Liver (tissue), 9 donors: Measurements from ENCODE around the gene WASL. TPM values are rescaled to one million over a fixed set of nuclear protein-coding genes. Genes with fewer than 3 reads are reported as not detected.

Experiments used
- DNase-seq: peaks from one replicate; pipeline ENCODE4 v3.0.0-alpha.2; 2017; ENCODE audit warnings: low spot score
- H3K27ac ChIP-seq, 2 donors: one replicate each; pipeline ENCODE4 v1.7.0; 2013; ENCODE audit warnings: inconsistent platforms in 2 of 2, low read length in 2 of 2, control low read depth in 1 of 2, low read depth in 1 of 2, mild to moderate bottlenecking in 1 of 2
- H3K27me3 ChIP-seq, 4 donors: one replicate each; pipeline versions ENCODE4 v1.6.1 to v1.7.0; 2013; ENCODE audit warnings: low read length in 3 of 4, inconsistent platforms in 1 of 4, mild to moderate bottlenecking in 1 of 4, moderate library complexity in 1 of 4; ENCODE audit not compliant: control insufficient read depth in 4 of 4, insufficient read depth in 4 of 4
- H3K36me3 ChIP-seq, 4 donors: one replicate each; pipeline versions ENCODE4 v1.6.1 to v1.7.0; 2013; ENCODE audit warnings: low read length in 3 of 4, mild to moderate bottlenecking in 3 of 4, low read depth in 1 of 4, moderate library complexity in 1 of 4; ENCODE audit not compliant: control insufficient read depth in 4 of 4, insufficient read depth in 3 of 4
- H3K4me1 ChIP-seq, 4 donors: one replicate each; pipeline versions ENCODE4 v1.6.1 to v1.7.0; 2013; ENCODE audit warnings: low read length in 3 of 4, mild to moderate bottlenecking in 3 of 4, moderate library complexity in 1 of 4; ENCODE audit not compliant: control insufficient read depth in 4 of 4, insufficient read depth in 4 of 4
- H3K4me3 ChIP-seq, 3 donors: one replicate each; pipeline versions ENCODE4 v1.6.1 to v1.7.0; 2013; ENCODE audit warnings: low read length in 3 of 3, control low read depth in 1 of 3, low read depth in 1 of 3, mild to moderate bottlenecking in 1 of 3
- H3K9ac ChIP-seq, 2 donors: one replicate each; pipeline ENCODE4 v1.7.0; 2013; ENCODE audit warnings: low read length in 2 of 2, mild to moderate bottlenecking in 2 of 2, moderate library complexity in 2 of 2, control low read depth in 1 of 2, low read depth in 1 of 2
- H3K9me3 ChIP-seq, 4 donors: one replicate each; pipeline versions ENCODE4 v1.6.1 to v1.7.0; 2013; ENCODE audit warnings: low read length in 3 of 4; ENCODE audit not compliant: control insufficient read depth in 4 of 4
- CTCF ChIP-seq: fragments of 150-350 bp; IDR thresholded peaks from 2 replicates; pipeline ENCODE4 v1.5.1; 2017; ENCODE audit warnings: improper control_type of control experiment, low read depth, low read length; ENCODE audit not compliant: missing input control
- EGR1 ChIP-seq, 2 donors: IDR thresholded peaks; 2 replicates each; pipeline ENCODE4 v1.6.1; 2016 to 2018; ENCODE audit warnings: antibody characterized with exemption in 2 of 2, low read depth in 2 of 2
- FOXA1 ChIP-seq: IDR thresholded peaks from 2 replicates; pipeline ENCODE4 v1.6.1; 2016; ENCODE audit warnings: antibody characterized with exemption
- FOXA2 ChIP-seq: IDR thresholded peaks from 2 replicates; pipeline ENCODE4 v1.6.1; 2016; ENCODE audit warnings: antibody characterized with exemption
- GABPA ChIP-seq, 2 donors: IDR thresholded peaks in 1 of 2; conservative IDR thresholded peaks in 1 of 2; 2 replicates each; pipeline ENCODE4 v1.6.1; 2016; ENCODE audit warnings: antibody characterized with exemption in 2 of 2, mild to moderate bottlenecking in 1 of 2, moderate library complexity in 1 of 2
- HNF4G ChIP-seq: IDR thresholded peaks from 2 replicates; pipeline ENCODE4 v1.6.1; 2016; ENCODE audit warnings: antibody characterized with exemption
- JUND ChIP-seq, 2 donors: IDR thresholded peaks; 2 replicates each; pipeline ENCODE4 v1.6.1; 2016; ENCODE audit warnings: antibody characterized with exemption in 2 of 2
- MAX ChIP-seq: IDR thresholded peaks from 2 replicates; pipeline ENCODE4 v1.6.1; 2016; ENCODE audit warnings: antibody characterized with exemption
- RAD21 ChIP-seq, 2 donors: IDR thresholded peaks; 2 replicates each; pipeline ENCODE4 v1.6.1; 2016; ENCODE audit warnings: antibody characterized with exemption in 2 of 2, mild to moderate bottlenecking in 2 of 2
- REST ChIP-seq: IDR thresholded peaks from 2 replicates; pipeline ENCODE4 v1.6.1; 2016; ENCODE audit warnings: antibody characterized with exemption, mild to moderate bottlenecking
- RXRA ChIP-seq, 2 donors: IDR thresholded peaks; 2 replicates each; pipeline ENCODE4 v1.6.1; 2017 to 2018; ENCODE audit warnings: antibody characterized with exemption in 2 of 2, mild to moderate bottlenecking in 1 of 2
- SP1 ChIP-seq: IDR thresholded peaks from 2 replicates; pipeline ENCODE4 v1.6.1; 2018; ENCODE audit warnings: antibody characterized with exemption, mild to moderate bottlenecking
- TAF1 ChIP-seq: conservative IDR thresholded peaks from 2 replicates; pipeline ENCODE4 v1.6.1; 2016; ENCODE audit warnings: antibody characterized with exemption, mild to moderate bottlenecking
- YY1 ChIP-seq: IDR thresholded peaks from 2 replicates; pipeline ENCODE4 v1.6.1; 2016; ENCODE audit warnings: antibody characterized with exemption, mild to moderate bottlenecking
- ZBTB33 ChIP-seq: IDR thresholded peaks from 2 replicates; pipeline ENCODE4 v1.6.1; 2016; ENCODE audit warnings: antibody characterized with exemption
- WGBS: extraction: QIAGEN DNeasy Blood & Tissue Kit; methylation state at CpG from one replicate; pipeline ENCODE4 v1.1.7; 2013; 5-methylcytosine and 5-hydroxymethylcytosine counted together
- polyA plus RNA-seq, 2 donors: library from polyadenylated mRNA; stranded (reverse) in 1 of 2; unstranded in 1 of 2; fragments of 200-250 nt in 1 of 2; fragments of >200 nt in 1 of 2; fragmentation: Nextera tagmentation in 1 of 2; extraction: Ambion mirVana in 1 of 2; gene quantifications; one replicate each; pipeline versions ENCODE4 v1.2.1 to v1.2.3, GENCODE V29; 2013 to 2015
- total RNA-seq, 2 donors: library from RNA; depleted of rRNA; stranded (reverse); fragments of >200 nt; gene quantifications; one replicate each; pipeline ENCODE4 v1.2.3, GENCODE V29; 2014
- donor health status: healthy.
- donor health status: healthy.
- donor health status: healthy.
- donor health status: healthy.
- donor health status: healthy.

WASL gene
- total and polyA plus RNA-seq, 4 donors: 12.9 to 20.7 (median 18.1) TPM

- Histone ChIP-seq H3K27ac (no peak overlapping the region), H3K9ac (no peak overlapping the region), H3K4me1 (peaks cover 6 to 53% (median 45%) of the 10 kb centered on the region in 4 donors), H3K4me3 (no peak overlapping the region), H3K9me3 (no peaks in the 10 kb centered on the region), H3K27me3 (no peaks in the 10 kb centered on the region), H3K36me3 (no peaks in the 10 kb centered on the region)
- WGBS: 97% methylated on average over 2 of the region's 2 CpGs
- TF ChIP-seq SP1 (no peak), REST (no peak), JUND (IDR thresholded peaks at IDR 0.05) (no peak), FOXA1 (no peak), ZBTB33 (no peak), RXRA (IDR thresholded peaks at IDR 0.05) (no peak), RAD21 (IDR thresholded peaks at IDR 0.05) (no peak), CTCF (no peak)
- DNase-seq: no peak
Measured at GRCh38 chr7:123677061-123677715, 71.6 kb downstream of the WASL start.

GRCh38 chr7:123675181-123675473, 73.7 kb downstream of the WASL start:
- H3K9me3 ChIP-seq: no peaks in the 10 kb centered on the region
- DNase-seq: no peak
- H3K27me3 ChIP-seq: no peaks in the 10 kb centered on the region
- peaks cover 5 to 37% (median 29%) of the 10 kb centered on the region in 4 donors for H3K4me1 ChIP-seq
- no peaks in the 10 kb centered on the region for H3K36me3 ChIP-seq
- no peak overlapping the region for H3K9ac ChIP-seq
- H3K4me3 ChIP-seq: no peak overlapping the region
- H3K27ac ChIP-seq: peak overlapping the region in 1 of 2 donors; percentile 26
- TF ChIP-seq MAX (no peak), YY1 (no peak), HNF4G (no peak), ZBTB33 (peak; percentile 19), SP1 (peak; percentile 12), FOXA1 (no peak), EGR1 (IDR thresholded peaks at IDR 0.05; ENCODE audit: low read depth in 2 of 2) (peak in 1 of 2 donors; percentile 54), REST (no peak), RAD21 (IDR thresholded peaks at IDR 0.05) (no peak), FOXA2 (no peak), CTCF (no peak), RXRA (IDR thresholded peaks at IDR 0.05) (peak in 1 of 2 donors; percentile 61), TAF1 (no peak), GABPA (IDR thresholded peaks at IDR 0.05 in 1 of 2, conservative IDR thresholded peaks at IDR 0.05 in 1 of 2) (no peak)
